ENCODE results near the gene DEK.

DEK gene

GRCh38 chr6:18277237-18278006 is 13.1 kb upstream of the DEK start:
- no peaks in the 10 kb centered on the region for H3K36me3 Mint-ChIP-seq (ENCODE audit: insufficient read depth)
- H3K9me3 Mint-ChIP-seq: no peaks in the 10 kb centered on the region
- ATAC-seq (replicated peaks) (no peak), DNase-seq (no peak)
- H3K4me3 Mint-ChIP-seq: peak overlapping the region; percentile 7 to 25
- peaks cover 0 to 3% of the 10 kb centered on the region in 2 donors for H3K4me1 Mint-ChIP-seq (ENCODE audit: low read depth in 2 of 2)
- H3K27me3 Mint-ChIP-seq: peaks cover 44 to 71% of the 10 kb centered on the region in 2 donors
- no peak overlapping the region for H3K27ac Mint-ChIP-seq

GRCh38 chr6:18276610-18277236 is 12.4 kb upstream of the DEK start:
- Mint-ChIP-seq H3K9me3 (no peaks in the 10 kb centered on the region), H3K27ac (no peak overlapping the region), H3K36me3 (ENCODE audit: insufficient read depth) (no peaks in the 10 kb centered on the region), H3K27me3 (peaks cover 39 to 67% of the 10 kb centered on the region in 2 donors), H3K4me3 (peak overlapping the region in 1 of 2 donors; percentile 6), H3K4me1 (ENCODE audit: low read depth in 2 of 2) (peaks cover 0 to 3% of the 10 kb centered on the region in 2 donors)
- ATAC-seq (replicated peaks) (no peak), DNase-seq (no peak)

- H3K27ac Mint-ChIP-seq: no peak overlapping the region
- no peak overlapping the region for H3K4me3 Mint-ChIP-seq
- H3K27me3 Mint-ChIP-seq: peaks cover 0 to 6% of the 10 kb centered on the region in 2 donors
- DNase-seq (no peak), ATAC-seq (replicated peaks) (no peak)
- peaks cover 4 to 5% of the 10 kb centered on the region in 2 donors for H3K4me1 Mint-ChIP-seq (ENCODE audit: low read depth in 2 of 2)
- H3K36me3 Mint-ChIP-seq (ENCODE audit: insufficient read depth): no peaks in the 10 kb centered on the region
- no peaks in the 10 kb centered on the region for H3K9me3 Mint-ChIP-seq
Measured at GRCh38 chr6:18270216-18270615, 5.9 kb upstream of the DEK start.

GRCh38 chr6:18269717-18270116 is 5.4 kb upstream of the DEK start:
- Mint-ChIP-seq H3K9me3 (no peaks in the 10 kb centered on the region), H3K27me3 (peaks cover 0 to 1% of the 10 kb centered on the region in 2 donors), H3K4me3 (no peak overlapping the region), H3K4me1 (ENCODE audit: low read depth in 2 of 2) (peaks cover 7 to 9% of the 10 kb centered on the region in 2 donors), H3K27ac (no peak overlapping the region), H3K36me3 (ENCODE audit: insufficient read depth) (no peaks in the 10 kb centered on the region)
- ATAC-seq (replicated peaks): no peak
- DNase-seq: no peak

GRCh38 chr6:18269253-18269652 is 4.9 kb upstream of the DEK start:
- no peaks in the 10 kb centered on the region for H3K27me3 Mint-ChIP-seq
- H3K4me3 Mint-ChIP-seq: no peak overlapping the region
- peaks cover 7 to 10% of the 10 kb centered on the region in 2 donors for H3K4me1 Mint-ChIP-seq (ENCODE audit: low read depth in 2 of 2)
- no peaks in the 10 kb centered on the region for H3K9me3 Mint-ChIP-seq
- no peaks in the 10 kb centered on the region for H3K36me3 Mint-ChIP-seq (ENCODE audit: insufficient read depth)
- ATAC-seq (replicated peaks) (no peak), DNase-seq (no peak)
- no peak overlapping the region for H3K27ac Mint-ChIP-seq

GRCh38 chr6:18268066-18268465 is 3.7 kb upstream of the DEK start:
- ATAC-seq (replicated peaks): no peak
- Mint-ChIP-seq H3K27ac (no peak overlapping the region), H3K36me3 (ENCODE audit: insufficient read depth) (peaks cover 8% of the 10 kb centered on the region), H3K4me3 (no peak overlapping the region), H3K27me3 (no peaks in the 10 kb centered on the region), H3K9me3 (no peaks in the 10 kb centered on the region), H3K4me1 (ENCODE audit: low read depth in 2 of 2) (peaks cover 10 to 13% of the 10 kb centered on the region in 2 donors)
- no peak for DNase-seq

- Mint-ChIP-seq H3K36me3 (ENCODE audit: insufficient read depth) (peaks cover 15% of the 10 kb centered on the region), H3K27me3 (no peaks in the 10 kb centered on the region), H3K4me1 (ENCODE audit: low read depth in 2 of 2) (peaks cover 19 to 21% of the 10 kb centered on the region in 2 donors), H3K27ac (no peak overlapping the region), H3K9me3 (no peaks in the 10 kb centered on the region), H3K4me3 (no peak overlapping the region)
- DNase-seq (no peak), ATAC-seq (replicated peaks) (no peak)
Measured at GRCh38 chr6:18266523-18266912, 2.2 kb upstream of the DEK start.

- Mint-ChIP-seq H3K36me3 (ENCODE audit: insufficient read depth) (peaks cover 20% of the 10 kb centered on the region), H3K27ac (peak overlapping the region; percentile 93 to 98), H3K9me3 (no peaks in the 10 kb centered on the region), H3K4me1 (ENCODE audit: low read depth in 2 of 2) (peaks cover 21 to 24% of the 10 kb centered on the region in 2 donors), H3K27me3 (no peaks in the 10 kb centered on the region), H3K4me3 (peak overlapping the region; percentile 91 to 96)
- ATAC-seq (replicated peaks) (no peak), DNase-seq (no peak)
Measured at GRCh38 chr6:18265787-18266522, 1.6 kb upstream of the DEK start.

- Mint-ChIP-seq H3K4me3 (peak overlapping the region; percentile 91 to 96), H3K36me3 (ENCODE audit: insufficient read depth) (peaks cover 30% of the 10 kb centered on the region), H3K27ac (peak overlapping the region; percentile 93 to 98), H3K27me3 (no peaks in the 10 kb centered on the region), H3K9me3 (no peaks in the 10 kb centered on the region), H3K4me1 (ENCODE audit: low read depth in 2 of 2) (peaks cover 30 to 34% of the 10 kb centered on the region in 2 donors)
- no peak for ATAC-seq (replicated peaks)
- DNase-seq: no peak
Measured at GRCh38 chr6:18264923-18265377, 620 bp upstream of the DEK start.

GRCh38 chr6:18263418-18264218 is 712 bp downstream of the DEK start:
- Mint-ChIP-seq H3K9me3 (no peaks in the 10 kb centered on the region), H3K36me3 (ENCODE audit: insufficient read depth) (peaks cover 38% of the 10 kb centered on the region), H3K27ac (peak overlapping the region; percentile 86 to 98), H3K27me3 (no peaks in the 10 kb centered on the region), H3K4me1 (ENCODE audit: low read depth in 2 of 2) (peaks cover 39 to 44% of the 10 kb centered on the region in 2 donors), H3K4me3 (peak overlapping the region; percentile 91 to 96)
- ATAC-seq (replicated peaks) (peak; percentile 16), DNase-seq (peak in 1 of 3 experiments; percentile 18)

- Mint-ChIP-seq H3K27me3 (no peaks in the 10 kb centered on the region), H3K9me3 (no peaks in the 10 kb centered on the region)
Measured at GRCh38 chr6:18262702-18263417, 1.5 kb downstream of the DEK start.

GRCh38 chr6:18261877-18262276 is 2.5 kb downstream of the DEK start:
- ATAC-seq (replicated peaks) (no peak), DNase-seq (no peak)
- H3K9me3 Mint-ChIP-seq: no peaks in the 10 kb centered on the region
- peak overlapping the region; percentile 91 to 96 for H3K4me3 Mint-ChIP-seq
- peaks cover 55% of the 10 kb centered on the region for H3K36me3 Mint-ChIP-seq (ENCODE audit: insufficient read depth)
- H3K27ac Mint-ChIP-seq: peak overlapping the region; percentile 86 to 98
- H3K4me1 Mint-ChIP-seq (ENCODE audit: low read depth in 2 of 2): peaks cover 42 to 44% of the 10 kb centered on the region in 2 donors
- no peaks in the 10 kb centered on the region for H3K27me3 Mint-ChIP-seq

More at GRCh38 chr6:18262702-18263417, 1.5 kb downstream of the DEK start:
- ATAC-seq (replicated peaks) (peak; percentile 50), DNase-seq (peak; percentile 14 to 39 (median 17))
- peak overlapping the region; percentile 86 to 98 for H3K27ac Mint-ChIP-seq
- peaks cover 45% of the 10 kb centered on the region for H3K36me3 Mint-ChIP-seq (ENCODE audit: insufficient read depth)
- H3K4me1 Mint-ChIP-seq (ENCODE audit: low read depth in 2 of 2): peaks cover 40 to 44% of the 10 kb centered on the region in 2 donors
- H3K4me3 Mint-ChIP-seq: peak overlapping the region; percentile 91 to 96
